K562 (cell line): Measurements from ENCODE around the gene VWA1. TPM values are rescaled to one million over a fixed set of nuclear protein-coding genes. Genes with fewer than 3 reads are reported as not detected.

Experiments
- ATAC-seq: fragments of 200-7000 bp; cut with Tn5 transposase; 3 replicates; pipeline ENCODE4 v1.9.1; 2020; ENCODE audit warnings: moderate library complexity
- BruUV-seq: library from RNA; stranded (reverse); fragments of 400-500 nt; replicated peaks from 2 replicates; lab custom pipeline; 2021; lab: Mats Ljungman, UMichigan
- CTCF ChIA-PET: fragments of 300-600 bp; formaldehyde crosslinking; extraction: SDS; loops from one replicate; lab custom pipeline; 2021; ENCODE audit warnings: low intra/inter-chr PET ratio; lab: Yijun Ruan, JAX
- POLR2A ChIA-PET: fragments of 300-600, 350-650 bp; sonication (Branson Sonifier 250); formaldehyde crosslinking; extraction: SDS; loops from one replicate; lab custom pipeline; 2021; ENCODE audit warnings: antibody characterized with exemption, inconsistent platforms; lab: Yijun Ruan, JAX
- DNase-seq, 4 experiments: peaks; one replicate each; pipeline versions ENCODE4 v3.0.0 to v3.0.0-alpha.2; 2011 to 2018; ENCODE audit warnings: low spot score in 3 of 4, mixed read lengths in 3 of 4; ENCODE audit errors: extremely low read depth in 1 of 4
- FAIRE-seq: peaks from 2 replicates; lab custom pipeline; 2011; peaks lifted over from hg19 to GRCh38; lab: Jason Lieb, UNC
- H2AFZ ChIP-seq: 2 replicates; pipeline ENCODE4 v1.6.0; 2011; ENCODE audit warnings: low read depth, low read length, control low read depth, inconsistent platforms
- H3K27ac ChIP-seq: fragments of 200-600 bp; 3 replicates; pipeline ENCODE4 v1.8.0; 2011; ENCODE audit warnings: low read depth, mild to moderate bottlenecking, control low read depth, inconsistent platforms, low read length, moderate library complexity, mixed read lengths; ENCODE audit errors: extremely low read depth
- H3K27me3 ChIP-seq, 2 experiments: fragments of 300-600 bp in 1 of 2; 2 replicates in 1 of 2; 3 replicates in 1 of 2; pipeline versions ENCODE4 v1.6.0 to v1.8.0; 2011; ENCODE audit warnings: inconsistent platforms in 2 of 2, low read length in 2 of 2, mild to moderate bottlenecking in 1 of 2, mixed read lengths in 1 of 2, moderate library complexity in 1 of 2; ENCODE audit not compliant: control insufficient read depth in 2 of 2, insufficient read depth in 2 of 2
- H3K36me3 ChIP-seq: fragments of 300-600 bp; 3 replicates; pipeline ENCODE4 v1.8.0; 2011; ENCODE audit warnings: mild to moderate bottlenecking, low read length, inconsistent platforms; ENCODE audit not compliant: control insufficient read depth, insufficient read depth
- H3K4me1 ChIP-seq, 2 experiments: fragments of 200-600 bp in 1 of 2; replicated peaks in 1 of 2; 2 replicates in 1 of 2; 3 replicates in 1 of 2; pipeline versions ENCODE4 v1.5.1 to v1.8.0; 2011; ENCODE audit warnings: inconsistent platforms in 2 of 2, low read length in 2 of 2, mild to moderate bottlenecking in 1 of 2, mixed read lengths in 1 of 2, moderate library complexity in 1 of 2; ENCODE audit not compliant: control insufficient read depth in 2 of 2, insufficient read depth in 2 of 2
- H3K4me2 ChIP-seq: 2 replicates; pipeline ENCODE4 v1.6.1; 2011; ENCODE audit warnings: low read length, control low read depth, inconsistent platforms, mixed read lengths; ENCODE audit not compliant: insufficient read depth
- H3K4me3 ChIP-seq: fragments of 200-600 bp; sonication (generic), shearing (Covaris generic); 2 replicates; pipeline ENCODE4 v1.5.1; 2016; ENCODE audit warnings: control low read depth, inconsistent platforms
- H3K79me2 ChIP-seq: fragments of 200-600 bp; 3 replicates; pipeline ENCODE4 v1.8.0; 2011; ENCODE audit warnings: low read length, inconsistent platforms; ENCODE audit not compliant: control insufficient read depth, insufficient read depth
- H3K9ac ChIP-seq, 2 experiments: 2 replicates each; pipeline versions ENCODE4 v1.6.0 to v1.6.1; 2011; ENCODE audit warnings: low read depth in 2 of 2, low read length in 2 of 2, control low read depth in 1 of 2, inconsistent platforms in 1 of 2, mild to moderate bottlenecking in 1 of 2, mixed read lengths in 1 of 2; ENCODE audit not compliant: insufficient read depth in 1 of 2
- H3K9me1 ChIP-seq: one replicate; pipeline ENCODE4 v1.6.0; 2011; ENCODE audit warnings: inconsistent platforms, mild to moderate bottlenecking, low read length, moderate library complexity; ENCODE audit not compliant: control insufficient read depth, insufficient read depth
- H3K9me3 ChIP-seq: replicated peaks from 2 replicates; pipeline ENCODE4 v1.5.1; 2011; ENCODE audit warnings: low read depth, low read length, inconsistent platforms; ENCODE audit not compliant: control insufficient read depth, insufficient read depth
- H4K20me1 ChIP-seq: replicated peaks from 2 replicates; pipeline ENCODE4 v1.6.1; 2011; ENCODE audit warnings: low read length, inconsistent platforms, mixed read lengths; ENCODE audit not compliant: control insufficient read depth, insufficient read depth
- BDP1 ChIP-seq: IDR thresholded peaks from 3 replicates; pipeline ENCODE4 v1.6.1; 2011; ENCODE audit not compliant: insufficient read length, insufficient read depth
- CBX1 ChIP-seq: sonication (generic); IDR thresholded peaks from 2 replicates; pipeline ENCODE4 v1.6.1; 2016; ENCODE audit warnings: antibody characterized with exemption, low read depth, mild to moderate bottlenecking
- CEBPG ChIP-seq, 3 experiments: fragments of 200-800 bp in 1 of 3; sonication (Bioruptor generic) in 1 of 3; sonication (generic) in 1 of 3; formaldehyde crosslinking in 1 of 3; IDR thresholded peaks in 2 of 3; conservative IDR thresholded peaks in 1 of 3; 2 replicates each; pipeline versions ENCODE4 v1.6.1 to v1.8.0; 2016 to 2022; ENCODE audit warnings: missing compliant biosample characterization in 2 of 3, missing genetic modification characterization in 2 of 3, mild to moderate bottlenecking in 1 of 3, missing genetic modification reagents in 1 of 3
- HES1 ChIP-seq: fragments of 450-650 bp; IDR thresholded peaks from 2 replicates; pipeline ENCODE4 v1.6.1; 2016; ENCODE audit warnings: low read depth, mild to moderate bottlenecking, moderate library complexity
- HIVEP1 ChIP-seq: fragments of 250-450 bp; sonication (Bioruptor Pico); IDR thresholded peaks from 2 replicates; pipeline ENCODE4 v1.4.0; 2020; ENCODE audit warnings: mild to moderate bottlenecking
- HMG20B ChIP-seq: fragments of 250-450 bp; sonication (Bioruptor Pico); IDR thresholded peaks from 2 replicates; pipeline ENCODE4 v1.5.0; 2021; ENCODE audit warnings: mild to moderate bottlenecking
- HMGN3 ChIP-seq: IDR thresholded peaks from 2 replicates; pipeline ENCODE4 v1.6.1; 2011; ENCODE audit warnings: borderline replicate concordance, low read depth, mild to moderate bottlenecking, mixed read lengths, low read length; ENCODE audit not compliant: insufficient read length; ENCODE audit errors: extremely low read depth
- HNRNPL ChIP-seq: fragments of 200-400 bp; formaldehyde crosslinking; IDR thresholded peaks from 2 replicates; pipeline ENCODE4 v1.6.1; 2017; ENCODE audit warnings: low read depth, mild to moderate bottlenecking, low read length
- PCBP2 ChIP-seq: fragments of 200-400 bp; formaldehyde crosslinking; IDR thresholded peaks from 2 replicates; pipeline ENCODE4 v1.6.1; 2018; ENCODE audit warnings: low read length, low read depth, mild to moderate bottlenecking, moderate library complexity; ENCODE audit not compliant: poor library complexity, severe bottlenecking
- PML ChIP-seq: IDR thresholded peaks from 2 replicates; pipeline ENCODE4 v1.6.1; 2012; ENCODE audit warnings: low read length, inconsistent platforms
- POLR2AphosphoS5 ChIP-seq: IDR thresholded peaks from 2 replicates; pipeline ENCODE4 v1.6.1; 2011; ENCODE audit warnings: mild to moderate bottlenecking, low read depth, low read length, moderate library complexity; ENCODE audit not compliant: control insufficient read depth, insufficient read depth
- POLR2G ChIP-seq: fragments of 200-400 bp; formaldehyde crosslinking; IDR thresholded peaks from 2 replicates; pipeline ENCODE4 v1.6.1; 2017; ENCODE audit warnings: low read depth, mild to moderate bottlenecking, antibody characterized with exemption, low read length, moderate library complexity
- PTBP1 ChIP-seq: fragments of 200-400 bp; formaldehyde crosslinking; IDR thresholded peaks from 2 replicates; pipeline ENCODE4 v1.6.1; 2017; ENCODE audit warnings: low read depth, low read length
- RBM14 ChIP-seq: fragments of 200-400 bp; formaldehyde crosslinking; IDR thresholded peaks from 2 replicates; pipeline ENCODE4 v1.6.1; 2018; ENCODE audit warnings: low read depth, mild to moderate bottlenecking, low read length, moderate library complexity, borderline replicate concordance; ENCODE audit not compliant: insufficient read depth
- ZBTB33 ChIP-seq: sonication (generic); formaldehyde crosslinking; IDR thresholded peaks from 2 replicates; pipeline ENCODE4 v1.8.1; 2023; ENCODE audit warnings: mild to moderate bottlenecking, missing genetic modification reagents
- ZC3H11A ChIP-seq: IDR thresholded peaks from 2 replicates; pipeline ENCODE4 v1.6.1; 2012; ENCODE audit warnings: low read depth, low read length, improper control_type of control experiment
- WGBS: fragments of 100-300 bp; shearing (Covaris generic); methylation state at CpG from one replicate; pipeline ENCODE4 v1.1.6; 2016; ENCODE audit warnings: low coverage, mixed read lengths; ENCODE audit not compliant: insufficient coverage; ENCODE audit errors: missing lambda C conversion rate; 5-methylcytosine and 5-hydroxymethylcytosine counted together
- in situ Hi-C: fragments of 300-500 bp; cut with MboI; formaldehyde crosslinking; loops from 4 replicates; pipeline ENCODE4 v1.15.0; 2018; ENCODE audit warnings: inconsistent platforms, mixed read lengths
- intact Hi-C: fragments of 100-400 bp; cut with micrococcal nuclease; formaldehyde crosslinking; loops from 2 replicates; pipeline ENCODE4 v1.14.2; 2022
- polyA plus RNA-seq, 8 experiments: library from polyadenylated mRNA; depleted of rRNA in 4 of 8; stranded (reverse) in 5 of 8; unstranded in 3 of 8; fragments of >200 nt; fragmentation: Nextera tagmentation in 2 of 8; fragmentation: Illumina TruSeq in 1 of 8; extraction: Ambion mirVana in 2 of 8; extraction: Trizol in 1 of 8; gene quantifications; 2 replicates each; pipeline versions ENCODE4 v1.2.1 to v1.2.3, GENCODE V29; 2011 to 2014; ENCODE audit warnings: inconsistent platforms in 1 of 8, missing spikeins in 1 of 8
- total RNA-seq, 7 experiments: library from RNA; depleted of rRNA in 6 of 7; stranded (reverse); fragments of >200 nt in 6 of 7; fragmentation: Illumina TruSeq in 2 of 7; extraction: Trizol in 2 of 7; gene quantifications; 2 replicates each; pipeline versions ENCODE4 v1.2.1 to v1.2.3, GENCODE V29; 2011 to 2021; ENCODE audit warnings: low replicate concordance in 1 of 7

VWA1 gene
- total and polyA plus RNA-seq, 9 of the 15 experiments (the other 6 are each of a cell fraction or from before 2014, with no cell fraction given) = 0.01 to 6.4 (median 0.85) TPM

GRCh38 chr1:1400576-1401456, 34.7 kb upstream of the VWA1 start:
- DNase-seq (no peak), ATAC-seq (no peak), FAIRE-seq (no peak)
- Histone ChIP-seq H3K79me2 (peaks cover 77% of the 10 kb centered on the region), H3K4me1 (peaks cover 25 to 55% of the 10 kb centered on the region in 2 experiments), H3K36me3 (peaks cover 77% of the 10 kb centered on the region), H3K27ac (peak overlapping the region; percentile 98), H2AFZ (no peak overlapping the region), H3K9me1 (peaks cover 8% of the 10 kb centered on the region), H3K9me3 (no peaks in the 10 kb centered on the region), H3K27me3 (no peaks in the 10 kb centered on the region), H4K20me1 (peaks cover 14% of the 10 kb centered on the region), H3K4me2 (peak overlapping the region; percentile 97), H3K9ac (peak overlapping the region; percentile 96 to 99), H3K4me3 (peak overlapping the region; percentile 100)
- WGBS = 87% methylated on average over 21 of the region's 22 CpGs
- intact Hi-C loops (no loop called here), in situ Hi-C loops (no loop called here)
- no TSS peak for BruUV-seq
- CTCF ChIA-PET = no interaction called here
- POLR2A ChIA-PET = interaction anchor here (0.6 to 4.5 kb wide), 8 partner anchors 9 to 156 kb away, joined by 3 to 41 read pairs (median 4); partner anchors contain the start of gene AURKAIP1
- TF ChIP-seq ZBTB33 (0 out of 2 replicates have a peak, but pooled peaks have one; percentile 16), HNRNPL (no peak), HIVEP1 (no peak), POLR2AphosphoS5 (peak; percentile 15; the same call in 1 of the 2 replicates), POLR2G (peak; percentile 69), PCBP2 (no peak), HMGN3 (peak; percentile 21), HMG20B (CRISPR knock-in tag) (no peak), RBM14 (no peak), ZC3H11A (no peak), HES1 (no peak), BDP1 (no peak), CBX1 (no peak), PTBP1 (peak; percentile 46; the same call in 1 of the 2 replicates), CEBPG (CRISPR knock-in tag; IDR thresholded peaks at IDR 0.05) (peak; percentile 0; the same call in 1 of the 2 replicates), CEBPG (tag; conservative IDR thresholded peaks at IDR 0.05 in 1 of 2, IDR thresholded peaks at IDR 0.05 in 1 of 2) (no peak), PML (0 out of 2 replicates have a peak, but pooled peaks have one; percentile 27)
